SK-N-SH treated with all-trans-retinoic acid at 6 μM for 48 hours (cell line): Measurements from ENCODE around the gene PRIMA1.

Experiments used
- ATAC-seq: fragments of 200-7000 bp; cut with Tn5 transposase; 3 replicates; pipeline ENCODE4 v1.9.1; 2020; ENCODE audit warnings: mild to moderate bottlenecking, moderate library complexity
- ARNTL ChIP-seq: fragments of 450-650 bp; formaldehyde crosslinking; IDR thresholded peaks from 2 replicates; pipeline ENCODE4 v1.5.0; 2020; ENCODE audit warnings: low read depth, mild to moderate bottlenecking, moderate library complexity, borderline replicate concordance
- BACH2 ChIP-seq: fragments of 250-450 bp; sonication (Bioruptor Pico); IDR thresholded peaks from 2 replicates; pipeline ENCODE4 v1.9.0; 2021; ENCODE audit warnings: mild to moderate bottlenecking, borderline replicate concordance
- CSDC2 ChIP-seq: fragments of 250-450 bp; sonication (Bioruptor Pico); IDR thresholded peaks from 2 replicates; pipeline ENCODE4 v1.5.0; 2020; ENCODE audit warnings: mild to moderate bottlenecking, moderate library complexity
- ESRRG ChIP-seq: fragments of 250-450 bp; sonication (Bioruptor Pico); IDR thresholded peaks from 2 replicates; pipeline ENCODE4 v1.6.1; 2021; ENCODE audit warnings: mild to moderate bottlenecking
- GLIS3 ChIP-seq: fragments of 250-450 bp; sonication (Bioruptor Pico); IDR thresholded peaks from 2 replicates; pipeline ENCODE4 v1.5.0; 2020; ENCODE audit warnings: mild to moderate bottlenecking, moderate library complexity
- ISL1 ChIP-seq: fragments of 250-450 bp; sonication (Bioruptor Pico); IDR thresholded peaks from 2 replicates; pipeline ENCODE4 v2.1.2; 2022; ENCODE audit warnings: mild to moderate bottlenecking, moderate library complexity
- PATZ1 ChIP-seq: fragments of 250-450 bp; sonication (Bioruptor Pico); IDR thresholded peaks from 2 replicates; pipeline ENCODE4 v1.8.0; 2020; ENCODE audit warnings: mild to moderate bottlenecking, moderate library complexity, borderline replicate concordance
- TCF4 ChIP-seq: fragments of 250-450 bp; sonication (Bioruptor Pico); IDR thresholded peaks from 2 replicates; pipeline ENCODE4 v1.8.0; 2021; ENCODE audit warnings: mild to moderate bottlenecking, moderate library complexity, borderline replicate concordance
- TOX ChIP-seq: fragments of 250-450 bp; sonication (Bioruptor Pico); IDR thresholded peaks from 2 replicates; pipeline ENCODE4 v1.8.0; 2021; ENCODE audit warnings: mild to moderate bottlenecking, moderate library complexity, borderline replicate concordance
- ZC3H10 ChIP-seq: fragments of 250-450 bp; sonication (Bioruptor Pico); IDR thresholded peaks from 2 replicates; pipeline ENCODE4 v1.5.1; 2021; ENCODE audit warnings: mild to moderate bottlenecking, moderate library complexity
- ZFP3 ChIP-seq: fragments of 250-450 bp; sonication (Bioruptor Pico); IDR thresholded peaks from 2 replicates; pipeline ENCODE4 v1.5.0; 2020; ENCODE audit warnings: mild to moderate bottlenecking, moderate library complexity
- ZFP30 ChIP-seq: fragments of 450-650 bp; formaldehyde crosslinking; IDR thresholded peaks from 2 replicates; pipeline ENCODE4 v1.5.0; 2022; ENCODE audit warnings: mild to moderate bottlenecking, moderate library complexity
- ZNF70 ChIP-seq: fragments of 450-650 bp; formaldehyde crosslinking; IDR thresholded peaks from 2 replicates; pipeline ENCODE4 v1.5.0; 2020; ENCODE audit warnings: mild to moderate bottlenecking, moderate library complexity
- ZNF8 ChIP-seq: fragments of 450-650 bp; formaldehyde crosslinking; IDR thresholded peaks from 2 replicates; pipeline ENCODE4 v1.5.0; 2020; ENCODE audit warnings: mild to moderate bottlenecking, moderate library complexity
- TF ChIP-seq, protein P1 (sequence below): fragments of 250-450 bp; sonication (Bioruptor Pico); IDR thresholded peaks from 2 replicates; pipeline ENCODE4 v1.5.0; 2020; ENCODE audit warnings: mild to moderate bottlenecking, moderate library complexity
- TF ChIP-seq, protein P2 (sequence below): fragments of 250-450 bp; sonication (Bioruptor Pico); IDR thresholded peaks from 2 replicates; pipeline ENCODE4 v1.5.1; 2020; ENCODE audit warnings: low read depth, mild to moderate bottlenecking, moderate library complexity
- TF ChIP-seq, protein P3 (sequence below): fragments of 250-450 bp; sonication (Bioruptor Pico); IDR thresholded peaks from 2 replicates; pipeline ENCODE4 v1.5.1; 2021; ENCODE audit warnings: mild to moderate bottlenecking, moderate library complexity
- TF ChIP-seq, protein P4 (sequence below): fragments of 250-450 bp; sonication (Bioruptor Pico); IDR thresholded peaks from 2 replicates; pipeline ENCODE4 v1.8.0; 2021; ENCODE audit warnings: low read depth, mild to moderate bottlenecking, moderate library complexity, borderline replicate concordance

Gene PRIMA1

GRCh38 chr14:93748208-93749075 is 39.8 kb downstream of the PRIMA1 start:
- ATAC-seq, result peak; percentile 58; the same call in 2 of the 3 replicates
- TF ChIP-seq BACH2 (CRISPR knock-in tag) (no peak), TCF4 (CRISPR knock-in tag) (peak; percentile 17; the same call in 1 of the 2 replicates), GLIS3 (CRISPR knock-in tag) (no peak), ARNTL (CRISPR knock-in tag) (no peak), ISL1 (CRISPR knock-in tag) (no peak), ZFP3 (CRISPR knock-in tag) (no peak), ZC3H10 (CRISPR knock-in tag) (no peak), ESRRG (no peak)
- TF ChIP-seq, protein P1, sequence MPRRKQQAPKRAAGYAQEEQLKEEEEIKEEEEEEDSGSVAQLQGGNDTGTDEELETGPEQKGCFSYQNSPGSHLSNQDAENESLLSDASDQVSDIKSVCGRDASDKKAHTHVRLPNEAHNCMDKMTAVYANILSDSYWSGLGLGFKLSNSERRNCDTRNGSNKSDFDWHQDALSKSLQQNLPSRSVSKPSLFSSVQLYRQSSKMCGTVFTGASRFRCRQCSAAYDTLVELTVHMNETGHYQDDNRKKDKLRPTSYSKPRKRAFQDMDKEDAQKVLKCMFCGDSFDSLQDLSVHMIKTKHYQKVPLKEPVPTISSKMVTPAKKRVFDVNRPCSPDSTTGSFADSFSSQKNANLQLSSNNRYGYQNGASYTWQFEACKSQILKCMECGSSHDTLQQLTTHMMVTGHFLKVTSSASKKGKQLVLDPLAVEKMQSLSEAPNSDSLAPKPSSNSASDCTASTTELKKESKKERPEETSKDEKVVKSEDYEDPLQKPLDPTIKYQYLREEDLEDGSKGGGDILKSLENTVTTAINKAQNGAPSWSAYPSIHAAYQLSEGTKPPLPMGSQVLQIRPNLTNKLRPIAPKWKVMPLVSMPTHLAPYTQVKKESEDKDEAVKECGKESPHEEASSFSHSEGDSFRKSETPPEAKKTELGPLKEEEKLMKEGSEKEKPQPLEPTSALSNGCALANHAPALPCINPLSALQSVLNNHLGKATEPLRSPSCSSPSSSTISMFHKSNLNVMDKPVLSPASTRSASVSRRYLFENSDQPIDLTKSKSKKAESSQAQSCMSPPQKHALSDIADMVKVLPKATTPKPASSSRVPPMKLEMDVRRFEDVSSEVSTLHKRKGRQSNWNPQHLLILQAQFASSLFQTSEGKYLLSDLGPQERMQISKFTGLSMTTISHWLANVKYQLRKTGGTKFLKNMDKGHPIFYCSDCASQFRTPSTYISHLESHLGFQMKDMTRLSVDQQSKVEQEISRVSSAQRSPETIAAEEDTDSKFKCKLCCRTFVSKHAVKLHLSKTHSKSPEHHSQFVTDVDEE, result peak; percentile 50
- TF ChIP-seq, protein P2, sequence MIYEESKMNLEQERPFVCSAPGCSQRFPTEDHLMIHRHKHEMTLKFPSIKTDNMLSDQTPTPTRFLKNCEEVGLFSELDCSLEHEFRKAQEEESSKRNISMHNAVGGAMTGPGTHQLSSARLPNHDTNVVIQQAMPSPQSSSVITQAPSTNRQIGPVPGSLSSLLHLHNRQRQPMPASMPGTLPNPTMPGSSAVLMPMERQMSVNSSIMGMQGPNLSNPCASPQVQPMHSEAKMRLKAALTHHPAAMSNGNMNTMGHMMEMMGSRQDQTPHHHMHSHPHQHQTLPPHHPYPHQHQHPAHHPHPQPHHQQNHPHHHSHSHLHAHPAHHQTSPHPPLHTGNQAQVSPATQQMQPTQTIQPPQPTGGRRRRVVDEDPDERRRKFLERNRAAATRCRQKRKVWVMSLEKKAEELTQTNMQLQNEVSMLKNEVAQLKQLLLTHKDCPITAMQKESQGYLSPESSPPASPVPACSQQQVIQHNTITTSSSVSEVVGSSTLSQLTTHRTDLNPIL (CRISPR knock-in tag), result no peak

- ATAC-seq, result no peak
- no peak for TF ChIP-seq ZC3H10 (CRISPR knock-in tag)
- TF ChIP-seq PATZ1 (CRISPR knock-in tag), result no peak
- TF ChIP-seq, protein P3, sequence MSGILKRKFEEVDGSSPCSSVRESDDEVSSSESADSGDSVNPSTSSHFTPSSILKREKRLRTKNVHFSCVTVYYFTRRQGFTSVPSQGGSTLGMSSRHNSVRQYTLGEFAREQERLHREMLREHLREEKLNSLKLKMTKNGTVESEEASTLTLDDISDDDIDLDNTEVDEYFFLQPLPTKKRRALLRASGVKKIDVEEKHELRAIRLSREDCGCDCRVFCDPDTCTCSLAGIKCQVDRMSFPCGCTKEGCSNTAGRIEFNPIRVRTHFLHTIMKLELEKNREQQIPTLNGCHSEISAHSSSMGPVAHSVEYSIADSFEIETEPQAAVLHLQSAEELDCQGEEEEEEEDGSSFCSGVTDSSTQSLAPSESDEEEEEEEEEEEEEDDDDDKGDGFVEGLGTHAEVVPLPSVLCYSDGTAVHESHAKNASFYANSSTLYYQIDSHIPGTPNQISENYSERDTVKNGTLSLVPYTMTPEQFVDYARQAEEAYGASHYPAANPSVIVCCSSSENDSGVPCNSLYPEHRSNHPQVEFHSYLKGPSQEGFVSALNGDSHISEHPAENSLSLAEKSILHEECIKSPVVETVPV (CRISPR knock-in tag), result no peak
- no peak for TF ChIP-seq CSDC2 (CRISPR knock-in tag)
- no peak for TF ChIP-seq ZFP3 (CRISPR knock-in tag)
- TF ChIP-seq, protein P4, sequence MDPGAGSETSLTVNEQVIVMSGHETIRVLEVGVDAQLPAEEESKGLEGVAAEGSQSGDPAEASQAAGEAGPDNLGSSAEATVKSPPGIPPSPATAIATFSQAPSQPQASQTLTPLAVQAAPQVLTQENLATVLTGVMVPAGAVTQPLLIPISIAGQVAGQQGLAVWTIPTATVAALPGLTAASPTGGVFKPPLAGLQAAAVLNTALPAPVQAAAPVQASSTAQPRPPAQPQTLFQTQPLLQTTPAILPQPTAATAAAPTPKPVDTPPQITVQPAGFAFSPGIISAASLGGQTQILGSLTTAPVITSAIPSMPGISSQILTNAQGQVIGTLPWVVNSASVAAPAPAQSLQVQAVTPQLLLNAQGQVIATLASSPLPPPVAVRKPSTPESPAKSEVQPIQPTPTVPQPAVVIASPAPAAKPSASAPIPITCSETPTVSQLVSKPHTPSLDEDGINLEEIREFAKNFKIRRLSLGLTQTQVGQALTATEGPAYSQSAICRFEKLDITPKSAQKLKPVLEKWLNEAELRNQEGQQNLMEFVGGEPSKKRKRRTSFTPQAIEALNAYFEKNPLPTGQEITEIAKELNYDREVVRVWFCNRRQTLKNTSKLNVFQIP (CRISPR knock-in tag), result no peak
- no peak for TF ChIP-seq TOX
- TF ChIP-seq ZNF8 (CRISPR knock-in tag), result no peak
- TF ChIP-seq ZNF70 (CRISPR knock-in tag), result no peak
- TF ChIP-seq ZFP30 (CRISPR knock-in tag), result no peak
Observed at GRCh38 chr14:93747560-93747959, 40.7 kb downstream of the PRIMA1 start.

DNA sequence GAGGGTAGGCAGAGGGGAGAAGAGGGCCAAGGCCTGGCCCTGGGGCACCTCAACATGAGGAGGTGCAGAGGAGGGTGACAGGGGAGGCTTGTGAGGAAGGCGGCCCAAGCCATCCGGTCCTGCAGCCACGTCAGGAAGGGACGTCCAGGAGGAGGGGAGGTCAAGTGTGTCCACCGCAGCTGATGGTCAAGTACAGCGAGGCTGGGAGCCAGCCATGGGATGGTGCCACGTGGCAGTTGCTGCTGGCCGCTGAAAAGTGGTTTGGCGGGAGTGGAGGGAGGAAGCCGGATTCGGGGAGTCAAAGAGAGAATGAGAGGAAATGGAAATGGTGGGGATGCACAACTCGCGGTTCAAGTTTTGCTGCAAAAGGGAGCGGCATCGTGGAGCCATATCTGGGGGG is 41.2 kb downstream of the PRIMA1 start:
- no peak for ATAC-seq
- no peak for TF ChIP-seq ZFP30 (CRISPR knock-in tag)
- TF ChIP-seq, protein P2 (CRISPR knock-in tag), result no peak
- TF ChIP-seq, all 23 proteins: peak for 0
